Measurements from ENCODE around the gene SF1.

DNA sequence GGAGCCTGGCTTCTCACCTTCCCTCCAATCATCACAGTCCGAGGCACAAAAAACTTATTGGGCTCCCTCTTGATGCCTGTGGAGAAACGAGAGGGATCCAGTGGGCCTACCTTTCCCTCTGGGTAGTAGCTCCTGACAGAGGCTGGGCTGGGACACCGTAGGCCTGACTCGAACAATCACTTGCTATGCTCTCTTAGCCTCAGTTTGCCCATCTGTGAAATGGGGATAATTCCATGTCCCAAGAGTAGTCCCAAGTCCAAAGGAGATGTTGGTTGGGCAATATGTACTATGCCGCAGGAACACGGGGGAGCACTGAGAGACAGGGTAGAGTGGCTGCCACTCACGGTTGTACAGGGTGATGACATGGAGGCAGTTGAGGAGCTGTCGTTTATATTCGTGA is 26.8 kb downstream of the SF1 start:
- TF ChIP-seq CTCF (IDR thresholded peaks at IDR 0.05; ENCODE audit: borderline replicate concordance, extremely low read depth, low read length, poor library complexity, severe bottlenecking): no peak
- TF ChIP-seq EZH2 (IDR thresholded peaks at IDR 0.05; ENCODE audit: borderline replicate concordance, low read depth, low read length, severe bottlenecking): no peak
